Measurements from ENCODE around the gene UFC1. TPM values are rescaled to one million over a fixed set of nuclear protein-coding genes. Genes with fewer than 3 reads are reported as not detected.

The UFC1 gene
- total RNA-seq, 4 donors from 2014 or later = 34.1 to 51.5 (median 37.6) TPM

- Histone ChIP-seq H3K27ac (peak overlapping the region in 1 of 4 donors; percentile 2), H3K9me3 (no peaks in the 10 kb centered on the region), H3K27me3 (no peaks in the 10 kb centered on the region), H3K4me3 (no peak overlapping the region), H3K4me1 (peaks cover 0 to 25% (median 7%) of the 10 kb centered on the region in 4 donors), H3K36me3 (no peaks in the 10 kb centered on the region)
- TF ChIP-seq POLR2A (IDR thresholded peaks at IDR 0.05) (no peak), CTCF (IDR thresholded peaks at IDR 0.05) (no peak), EP300 (IDR thresholded peaks at IDR 0.05) (no peak)
- no peak for DNase-seq (ENCODE audit: low spot score in 2 of 2)
- WGBS, 2 donors = 76 to 85% methylated on average over 1 of the region's 1 CpG
Measured at GRCh38 chr1:161138431-161138830, 15.3 kb upstream of the UFC1 start.

GRCh38 chr1:161139766-161140165 lies 14.0 kb upstream of the UFC1 start:
- Histone ChIP-seq H3K4me3 (no peak overlapping the region), H3K27me3 (no peaks in the 10 kb centered on the region), H3K9me3 (no peaks in the 10 kb centered on the region), H3K4me1 (peaks cover 0 to 11% (median 0%) of the 10 kb centered on the region in 4 donors), H3K27ac (no peak overlapping the region), H3K36me3 (no peaks in the 10 kb centered on the region)
- 15% methylated on average over 1 of the region's 1 CpG for WGBS, 2 donors
- TF ChIP-seq EP300 (IDR thresholded peaks at IDR 0.05) (no peak), CTCF (IDR thresholded peaks at IDR 0.05) (peak; percentile 14 to 39 (median 32))
- peak in 1 of 2 donors; percentile 72 for DNase-seq (ENCODE audit: low spot score in 2 of 2)

- H3K36me3 ChIP-seq = no peaks in the 10 kb centered on the region
- no peaks in the 10 kb centered on the region for H3K27me3 ChIP-seq
- H3K27ac ChIP-seq = no peak overlapping the region
- 89 to 93% methylated on average over 29 of the region's 29 CpGs for WGBS, 2 donors
- H3K9me3 ChIP-seq = no peaks in the 10 kb centered on the region
- H3K4me1 ChIP-seq = peaks cover 0 to 10% (median 0%) of the 10 kb centered on the region in 4 donors
- no peak overlapping the region for H3K4me3 ChIP-seq
- DNase-seq (ENCODE audit: low spot score in 2 of 2) = no peak
- TF ChIP-seq EP300 (IDR thresholded peaks at IDR 0.05) = no peak
- no peak for TF ChIP-seq POLR2A (IDR thresholded peaks at IDR 0.05)
- TF ChIP-seq CTCF (IDR thresholded peaks at IDR 0.05) = no peak
Measured at GRCh38 chr1:161140755-161141400, 12.9 kb upstream of the UFC1 start.

- Histone ChIP-seq H3K9me3 (no peaks in the 10 kb centered on the region), H3K27ac (no peak overlapping the region), H3K4me3 (no peak overlapping the region), H3K36me3 (no peaks in the 10 kb centered on the region), H3K4me1 (no peaks in the 10 kb centered on the region), H3K27me3 (no peaks in the 10 kb centered on the region)
- no peak for DNase-seq (ENCODE audit: low spot score in 2 of 2)
- 77 to 83% methylated on average over 3 of the region's 3 CpGs for WGBS, 2 donors
- TF ChIP-seq POLR2A (IDR thresholded peaks at IDR 0.05) (no peak), CTCF (IDR thresholded peaks at IDR 0.05) (no peak), EP300 (IDR thresholded peaks at IDR 0.05) (no peak)
Measured at GRCh38 chr1:161145832-161146231, 7.9 kb upstream of the UFC1 start.

- peak overlapping the region; percentile 57 to 84 (median 70) for H3K4me3 ChIP-seq
- H3K36me3 ChIP-seq = peaks cover 0 to 15% (median 0%) of the 10 kb centered on the region in 3 donors
- peak overlapping the region; percentile 92 to 98 (median 94) for H3K27ac ChIP-seq
- TF ChIP-seq CTCF (IDR thresholded peaks at IDR 0.05) (no peak), EP300 (IDR thresholded peaks at IDR 0.05) (no peak), POLR2A (IDR thresholded peaks at IDR 0.05) (no peak)
- H3K27me3 ChIP-seq = no peaks in the 10 kb centered on the region
- peaks cover 0 to 20% (median 10%) of the 10 kb centered on the region in 4 donors for H3K4me1 ChIP-seq
- no peaks in the 10 kb centered on the region for H3K9me3 ChIP-seq
- 18 to 20% methylated on average over 9 of the region's 9 CpGs for WGBS, 2 donors
- DNase-seq (ENCODE audit: low spot score in 2 of 2) = no peak
Measured at GRCh38 chr1:161153176-161153575, 602 bp upstream of the UFC1 start.

All from tibial nerve (tissue), 4 donors.